Gastroesophageal sphincter (tissue), 3 donors: Measurements from ENCODE around the gene PNPLA3.

Experiments used
- POLR2A ChIP-seq, 2 donors: fragments of 450-650 bp; IDR thresholded peaks; one replicate each; pipeline ENCODE4 v1.6.1; 2017; ENCODE audit warnings: antibody characterized with exemption in 2 of 2, mild to moderate bottlenecking in 2 of 2, moderate library complexity in 1 of 2
- POLR2AphosphoS5 ChIP-seq: sonication (generic); formaldehyde crosslinking; IDR thresholded peaks from one replicate; pipeline ENCODE4 v1.6.1; 2017; ENCODE audit warnings: antibody characterized with exemption
- TF ChIP-seq, protein P1 (sequence below), 4 experiments: fragments of 200-600 bp in 2 of 4; fragments of 450-650 bp in 2 of 4; sonication (generic) in 1 of 4; IDR thresholded peaks; one replicate each; pipeline ENCODE4 v1.5.1; 2017 to 2019; ENCODE audit warnings: antibody characterized with exemption in 4 of 4, mild to moderate bottlenecking in 2 of 4, moderate library complexity in 2 of 4

DNA sequence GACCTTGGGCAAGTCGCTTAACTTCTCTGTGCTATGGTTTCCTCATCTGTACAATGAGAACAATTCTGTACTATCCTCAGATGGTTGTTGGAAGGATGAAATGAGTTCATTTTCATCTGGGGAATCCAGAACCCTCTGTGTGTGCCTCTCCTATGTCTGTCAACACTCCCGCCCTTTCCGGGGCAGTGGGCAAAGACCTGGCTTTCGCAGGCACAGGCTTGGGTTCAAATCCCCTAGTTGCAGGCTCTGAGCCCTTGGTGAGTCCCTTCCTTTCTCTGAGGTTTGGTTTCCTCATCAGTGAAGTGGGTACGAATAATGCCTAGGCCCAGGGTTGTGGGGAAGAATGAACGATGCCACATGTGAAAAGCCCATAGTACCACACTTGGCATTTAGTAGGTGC lies 37.8 kb upstream of the PNPLA3 start:
- TF ChIP-seq, protein P1, sequence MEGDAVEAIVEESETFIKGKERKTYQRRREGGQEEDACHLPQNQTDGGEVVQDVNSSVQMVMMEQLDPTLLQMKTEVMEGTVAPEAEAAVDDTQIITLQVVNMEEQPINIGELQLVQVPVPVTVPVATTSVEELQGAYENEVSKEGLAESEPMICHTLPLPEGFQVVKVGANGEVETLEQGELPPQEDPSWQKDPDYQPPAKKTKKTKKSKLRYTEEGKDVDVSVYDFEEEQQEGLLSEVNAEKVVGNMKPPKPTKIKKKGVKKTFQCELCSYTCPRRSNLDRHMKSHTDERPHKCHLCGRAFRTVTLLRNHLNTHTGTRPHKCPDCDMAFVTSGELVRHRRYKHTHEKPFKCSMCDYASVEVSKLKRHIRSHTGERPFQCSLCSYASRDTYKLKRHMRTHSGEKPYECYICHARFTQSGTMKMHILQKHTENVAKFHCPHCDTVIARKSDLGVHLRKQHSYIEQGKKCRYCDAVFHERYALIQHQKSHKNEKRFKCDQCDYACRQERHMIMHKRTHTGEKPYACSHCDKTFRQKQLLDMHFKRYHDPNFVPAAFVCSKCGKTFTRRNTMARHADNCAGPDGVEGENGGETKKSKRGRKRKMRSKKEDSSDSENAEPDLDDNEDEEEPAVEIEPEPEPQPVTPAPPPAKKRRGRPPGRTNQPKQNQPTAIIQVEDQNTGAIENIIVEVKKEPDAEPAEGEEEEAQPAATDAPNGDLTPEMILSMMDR (IDR thresholded peaks at IDR 0.05) = no peak
- TF ChIP-seq POLR2A (IDR thresholded peaks at IDR 0.05) (no peak), POLR2AphosphoS5 (no peak)
